ENCODE results near the gene AAK1.
"Not testable (repeated sequence)": the region's sequence is repeated elsewhere in the genome, so short reads cannot be mapped to it uniquely, and the experiment has no call there.

The AAK1 gene

GRCh38 chr2:69477627-69478026, 165.9 kb downstream of the AAK1 start:
- no peak for DNase-seq

GRCh38 chr2:69474688-69475087, 168.9 kb downstream of the AAK1 start:
- DNase-seq: no peak

- no peak for DNase-seq
Measured at GRCh38 chr2:69471793-69472192, 171.7 kb downstream of the AAK1 start.

- DNase-seq: no peak
Measured at GRCh38 chr2:69470911-69471310, 172.6 kb downstream of the AAK1 start.

GRCh38 chr2:69469784-69470183, 173.8 kb downstream of the AAK1 start:
- DNase-seq: no peak

GRCh38 chr2:69469375-69469774, 174.2 kb downstream of the AAK1 start:
- DNase-seq: no peak

- no peak for DNase-seq
Measured at GRCh38 chr2:69466728-69467127, 176.8 kb downstream of the AAK1 start.

GRCh38 chr2:69465513-69466456, 177.8 kb downstream of the AAK1 start:
- DNase-seq: no peak

- DNase-seq: no peak
Measured at GRCh38 chr2:69464575-69464974, 179.0 kb downstream of the AAK1 start.

- DNase-seq: no peak
Measured at GRCh38 chr2:69462780-69463179, 180.8 kb downstream of the AAK1 start.

- DNase-seq: no peak
Measured at GRCh38 chr2:69461404-69461803, 182.1 kb downstream of the AAK1 start.

GRCh38 chr2:69459936-69460335, 183.6 kb downstream of the AAK1 start:
- DNase-seq: no peak

- no peak for DNase-seq
Measured at GRCh38 chr2:69456950-69457445, 186.5 kb downstream of the AAK1 start.

- no peak for DNase-seq
Measured at GRCh38 chr2:69456154-69456553, 187.4 kb downstream of the AAK1 start.

- DNase-seq: no peak
Measured at GRCh38 chr2:69454976-69455375, 188.6 kb downstream of the AAK1 start.

- no peak for DNase-seq
Measured at GRCh38 chr2:69453475-69454129, 189.9 kb downstream of the AAK1 start.

GRCh38 chr2:69452687-69453086, 190.9 kb downstream of the AAK1 start:
- no peak for DNase-seq

- DNase-seq: no peak
Measured at GRCh38 chr2:69450735-69451416, 192.7 kb downstream of the AAK1 start.

- no peak for DNase-seq
Measured at GRCh38 chr2:69449906-69450305, 193.6 kb downstream of the AAK1 start.

- DNase-seq: not testable (repeated sequence)
Measured at GRCh38 chr2:69443673-69444072, 199.9 kb downstream of the AAK1 start.

GRCh38 chr2:69439499-69439898, 204.0 kb downstream of the AAK1 start:
- DNase-seq: not testable (repeated sequence)

GRCh38 chr2:69438580-69438979, 205.0 kb downstream of the AAK1 start:
- DNase-seq: no peak

- DNase-seq: peak; percentile 38
Measured at GRCh38 chr2:69437751-69438154, 205.8 kb downstream of the AAK1 start.
